ENCODE measurements around the gene PPP5C. TPM values are rescaled to one million over a fixed set of nuclear protein-coding genes. Genes with fewer than 3 reads are reported as not detected.
"Not testable (repeated sequence)": the region's sequence is repeated elsewhere in the genome, so short reads cannot be mapped to it uniquely, and the experiment has no call there.

The PPP5C gene
- total RNA-seq, 1 experiment from 2014 or later: 58.1 TPM

- POLR2A ChIA-PET; H3K9me3 ChIP-seq (ENCODE audit: control insufficient read depth, insufficient read depth, low read depth, low read length); in situ Hi-C loops (cut with HindIII; ENCODE audit: low pct_unique_long_range_greater_than_20kb, low sequenced_read_pairs); intact Hi-C loops (cut with micrococcal nuclease; ENCODE audit: unreplicated experiment); H3K27me3 ChIP-seq (ENCODE audit: control insufficient read depth, insufficient read depth, low read length); H3K36me3 ChIP-seq (ENCODE audit: control insufficient read depth, insufficient read depth, low read length); BruUV-seq (replicated peaks); H3K4me1 ChIP-seq (ENCODE audit: control insufficient read depth, insufficient read depth, low read length); ATAC-seq; H3K27ac ChIP-seq (ENCODE audit: low read length); H3K4me3 ChIP-seq (ENCODE audit: low read depth in 2 of 2, low read length in 2 of 2); CTCF ChIA-PET; DNase-seq (ENCODE audit: low read depth, low spot score): not testable (repeated sequence)
These were observed 88.8 kb downstream of the PPP5C start for GRCh38 chr19:46435689-46436088.

Other genes starting within 250 kb of the PPP5C start
- gene IGFL3, start 222.4 kb upstream of the PPP5C start, total RNA-seq (2021; ENCODE audit: unreplicated experiment): not detected
- gene IGFL2, start 198.8 kb upstream of the PPP5C start, total RNA-seq (2021; ENCODE audit: unreplicated experiment): not detected
- not detected for gene IGFL1, start 117.3 kb upstream of the PPP5C start, total RNA-seq (2021; ENCODE audit: unreplicated experiment)
- not detected for gene HIF3A, start 50.0 kb upstream of the PPP5C start, total RNA-seq (2021; ENCODE audit: unreplicated experiment)
- gene CCDC8, start 66.5 kb downstream of the PPP5C start, total RNA-seq (2021; ENCODE audit: unreplicated experiment): 5.4 TPM
- gene PNMA8C, start 81.8 kb downstream of the PPP5C start, total RNA-seq (2021; ENCODE audit: unreplicated experiment): not detected
- gene PNMA8A, start 124.5 kb downstream of the PPP5C start, total RNA-seq (2021; ENCODE audit: unreplicated experiment): not detected
- not detected for gene PNMA8B, start 148.8 kb downstream of the PPP5C start, total RNA-seq (2021; ENCODE audit: unreplicated experiment)

Measured in Panc1 (cell line).